ENCODE results near the gene CBX1. TPM values are rescaled to one million over a fixed set of nuclear protein-coding genes. Genes with fewer than 3 reads are reported as not detected.
A peak's percentile ranks its signal among the peaks of the same experiment; 100 is the strongest.

The CBX1 gene
- total RNA-seq, 2 donors from 2014 or later, result 173 to 230 TPM

DNA sequence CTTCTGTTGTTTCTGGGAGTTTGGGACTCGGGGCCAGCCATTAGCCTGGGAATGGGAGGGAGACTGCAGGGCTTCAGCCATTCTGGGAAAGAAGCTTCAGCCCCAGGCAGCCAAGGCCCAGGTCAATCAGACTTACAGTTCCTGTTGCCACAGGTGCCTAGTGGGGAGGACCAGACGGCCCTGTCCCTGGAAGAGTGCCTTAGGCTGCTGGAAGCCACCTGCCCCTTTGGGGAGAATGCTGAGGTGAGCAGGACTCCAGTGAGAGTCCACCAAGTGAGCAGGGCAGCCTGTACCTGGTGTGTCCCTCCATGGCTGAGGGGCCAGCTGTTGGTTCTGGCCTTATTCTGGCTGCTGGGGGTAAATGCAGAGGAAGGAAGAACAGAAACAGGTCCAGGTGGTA is 44.4 kb downstream of the CBX1 start:
- no peak overlapping the region for H3K4me3 ChIP-seq (ENCODE audit: low read length)
- peaks cover 85% of the 10 kb centered on the region for H3K36me3 ChIP-seq (ENCODE audit: control insufficient read depth, insufficient read depth, low read length)
- H3K27ac Mint-ChIP-seq, result peak overlapping the region; percentile 96
- H3K9me3 ChIP-seq (ENCODE audit: control insufficient read depth, low read length), result no peaks in the 10 kb centered on the region
- H3K9me3 Mint-ChIP-seq, result no peaks in the 10 kb centered on the region
- H3K27me3 ChIP-seq (ENCODE audit: control insufficient read depth, insufficient read depth, low read length, poor library complexity, severe bottlenecking), result no peaks in the 10 kb centered on the region
- H3K9ac ChIP-seq (ENCODE audit: extremely low read depth, low read length, poor library complexity, severe bottlenecking), result no peak overlapping the region
- no peak for DNase-seq
- peaks cover 48% of the 10 kb centered on the region for H3K4me1 Mint-ChIP-seq
- WGBS, 2 experiments (ENCODE audit: insufficient coverage in 1 of 2, insufficient read length in 1 of 2), result 88 to 100% methylated on average over 1 to 2 of the region's 2 CpGs
- H3K4me3 Mint-ChIP-seq, result no peak overlapping the region
- TF ChIP-seq, protein P1, sequence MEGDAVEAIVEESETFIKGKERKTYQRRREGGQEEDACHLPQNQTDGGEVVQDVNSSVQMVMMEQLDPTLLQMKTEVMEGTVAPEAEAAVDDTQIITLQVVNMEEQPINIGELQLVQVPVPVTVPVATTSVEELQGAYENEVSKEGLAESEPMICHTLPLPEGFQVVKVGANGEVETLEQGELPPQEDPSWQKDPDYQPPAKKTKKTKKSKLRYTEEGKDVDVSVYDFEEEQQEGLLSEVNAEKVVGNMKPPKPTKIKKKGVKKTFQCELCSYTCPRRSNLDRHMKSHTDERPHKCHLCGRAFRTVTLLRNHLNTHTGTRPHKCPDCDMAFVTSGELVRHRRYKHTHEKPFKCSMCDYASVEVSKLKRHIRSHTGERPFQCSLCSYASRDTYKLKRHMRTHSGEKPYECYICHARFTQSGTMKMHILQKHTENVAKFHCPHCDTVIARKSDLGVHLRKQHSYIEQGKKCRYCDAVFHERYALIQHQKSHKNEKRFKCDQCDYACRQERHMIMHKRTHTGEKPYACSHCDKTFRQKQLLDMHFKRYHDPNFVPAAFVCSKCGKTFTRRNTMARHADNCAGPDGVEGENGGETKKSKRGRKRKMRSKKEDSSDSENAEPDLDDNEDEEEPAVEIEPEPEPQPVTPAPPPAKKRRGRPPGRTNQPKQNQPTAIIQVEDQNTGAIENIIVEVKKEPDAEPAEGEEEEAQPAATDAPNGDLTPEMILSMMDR (conservative IDR thresholded peaks at IDR 0.05), result no peak
- H3K27me3 Mint-ChIP-seq (ENCODE audit: insufficient read depth), result no peaks in the 10 kb centered on the region
- peaks cover 62% of the 10 kb centered on the region for H3K36me3 Mint-ChIP-seq (ENCODE audit: low read depth)
- H3K4me1 ChIP-seq (ENCODE audit: control insufficient read depth, insufficient read depth, low read length), result peaks cover 23% of the 10 kb centered on the region
- no peak overlapping the region for H3K27ac ChIP-seq (ENCODE audit: low read depth, low read length)

DNA sequence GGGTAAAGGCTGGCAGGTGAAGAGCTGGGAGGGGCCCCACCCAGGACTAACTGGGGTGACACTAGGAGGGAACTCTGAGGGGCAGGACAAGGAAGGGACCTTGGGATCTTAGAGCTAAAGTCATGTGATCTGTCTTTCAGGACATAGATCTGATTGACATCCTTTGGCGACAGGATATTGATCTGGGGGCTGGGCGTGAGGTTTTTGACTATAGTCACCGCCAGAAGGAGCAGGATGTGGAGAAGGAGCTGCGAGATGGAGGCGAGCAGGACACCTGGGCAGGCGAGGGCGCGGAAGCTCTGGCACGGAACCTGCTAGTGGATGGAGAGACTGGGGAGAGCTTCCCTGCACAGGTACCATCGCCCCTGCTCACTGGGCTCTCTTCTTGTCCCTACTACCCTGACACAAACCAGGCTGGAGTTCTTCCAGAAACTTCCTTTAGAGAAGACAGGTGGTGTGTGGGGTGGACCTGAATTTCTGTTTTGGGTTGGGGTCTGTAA is 45.0 kb downstream of the CBX1 start:
- Histone ChIP-seq H3K9me3 (ENCODE audit: control insufficient read depth, low read length) (no peaks in the 10 kb centered on the region), H3K4me1 (ENCODE audit: control insufficient read depth, insufficient read depth, low read length) (peaks cover 25% of the 10 kb centered on the region), H3K4me3 (ENCODE audit: low read length) (no peak overlapping the region), H3K36me3 (ENCODE audit: control insufficient read depth, insufficient read depth, low read length) (peaks cover 86% of the 10 kb centered on the region), H3K27me3 (ENCODE audit: control insufficient read depth, insufficient read depth, low read length, poor library complexity, severe bottlenecking) (no peaks in the 10 kb centered on the region), H3K9ac (ENCODE audit: extremely low read depth, low read length, poor library complexity, severe bottlenecking) (no peak overlapping the region), H3K27ac (ENCODE audit: low read depth, low read length) (peak overlapping the region; percentile 76)
- WGBS, 2 experiments (ENCODE audit: insufficient coverage in 1 of 2, insufficient read length in 1 of 2), result 90 to 100% methylated on average over 4 to 10 of the region's 10 CpGs
- DNase-seq, result no peak
- Mint-ChIP-seq H3K36me3 (ENCODE audit: low read depth) (peaks cover 62% of the 10 kb centered on the region), H3K4me3 (peak overlapping the region; percentile 63), H3K4me1 (peaks cover 53% of the 10 kb centered on the region), H3K9me3 (no peaks in the 10 kb centered on the region), H3K27ac (peak overlapping the region; percentile 96), H3K27me3 (ENCODE audit: insufficient read depth) (no peaks in the 10 kb centered on the region)
- TF ChIP-seq, protein P1 (conservative IDR thresholded peaks at IDR 0.05), result no peak

DNA sequence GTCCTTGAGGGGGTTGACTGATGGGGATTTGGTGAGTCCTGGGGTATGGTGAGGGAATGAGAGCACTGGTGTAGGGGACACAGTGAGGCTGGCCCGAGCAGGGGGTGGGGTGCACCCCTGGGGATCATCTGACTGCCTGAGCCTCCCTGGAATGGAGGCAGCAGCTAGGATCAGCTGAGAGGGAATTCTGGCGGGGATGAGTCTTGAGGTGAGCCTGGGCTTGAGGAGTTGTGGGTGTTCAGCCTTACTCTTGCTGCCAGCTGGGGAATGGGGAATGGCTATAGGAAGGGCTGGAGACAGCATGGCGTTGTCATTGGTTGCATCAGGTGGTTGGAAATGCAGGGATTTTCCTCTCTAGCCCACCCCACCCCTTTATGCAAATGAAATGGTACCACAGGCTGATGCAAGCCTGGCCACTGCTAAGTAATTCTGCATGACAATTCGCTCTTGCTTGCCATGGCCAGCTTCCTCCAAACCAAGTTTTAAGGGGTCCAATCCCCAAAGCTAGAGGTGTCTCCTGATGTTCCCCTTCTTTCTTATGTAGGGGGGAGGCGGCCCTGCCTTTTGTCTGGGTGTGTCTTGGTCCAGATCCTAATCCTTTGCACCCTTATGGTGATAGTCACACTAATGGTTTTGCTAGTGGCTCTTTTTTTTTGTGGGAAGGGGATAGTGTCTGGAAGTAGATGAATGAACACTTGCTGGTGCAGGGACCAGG is 45.6 kb downstream of the CBX1 start:
- peak overlapping the region; percentile 96 for H3K27ac Mint-ChIP-seq
- no peaks in the 10 kb centered on the region for H3K9me3 Mint-ChIP-seq
- Histone ChIP-seq H3K36me3 (ENCODE audit: control insufficient read depth, insufficient read depth, low read length) (peaks cover 88% of the 10 kb centered on the region), H3K9ac (ENCODE audit: extremely low read depth, low read length, poor library complexity, severe bottlenecking) (no peak overlapping the region), H3K4me1 (ENCODE audit: control insufficient read depth, insufficient read depth, low read length) (peaks cover 28% of the 10 kb centered on the region), H3K4me3 (ENCODE audit: low read length) (peak overlapping the region; percentile 68), H3K27ac (ENCODE audit: low read depth, low read length) (peak overlapping the region; percentile 76), H3K27me3 (ENCODE audit: control insufficient read depth, insufficient read depth, low read length, poor library complexity, severe bottlenecking) (no peaks in the 10 kb centered on the region), H3K9me3 (ENCODE audit: control insufficient read depth, low read length) (no peaks in the 10 kb centered on the region)
- 59 to 60% methylated on average over 3 to 5 of the region's 5 CpGs for WGBS, 2 experiments (ENCODE audit: insufficient coverage in 1 of 2, insufficient read length in 1 of 2)
- no peaks in the 10 kb centered on the region for H3K27me3 Mint-ChIP-seq (ENCODE audit: insufficient read depth)
- H3K4me1 Mint-ChIP-seq, result peaks cover 59% of the 10 kb centered on the region
- H3K36me3 Mint-ChIP-seq (ENCODE audit: low read depth), result peaks cover 64% of the 10 kb centered on the region
- TF ChIP-seq, protein P1 (conservative IDR thresholded peaks at IDR 0.05), result no peak
- DNase-seq, result peak; percentile 92
- H3K4me3 Mint-ChIP-seq, result peak overlapping the region; percentile 63
